ENCODE measurements around the gene NQO2.
"Not testable (repeated sequence)": the region's sequence is repeated elsewhere in the genome, so short reads cannot be mapped to it uniquely, and the experiment has no call there.

The NQO2 gene

GRCh38 chr6:2970034-2970685 is 29.5 kb upstream of the NQO2 start:
- DNase-seq (ENCODE audit: low read depth), result no peak

GRCh38 chr6:2970753-2971419 is 28.8 kb upstream of the NQO2 start:
- peak; percentile 38 for DNase-seq (ENCODE audit: low read depth)

GRCh38 chr6:2971420-2972218 is 28.1 kb upstream of the NQO2 start, which contains the start of gene SERPINB6:
TSS of gene SERPINB6 (minus strand) at chr6:2971567. CDS start at chr6:2959332, 12,235 bp downstream.
- DNase-seq (ENCODE audit: low read depth), result no peak

- DNase-seq (ENCODE audit: low read depth), result not testable (repeated sequence)
These were observed 27.5 kb upstream of the NQO2 start for GRCh38 chr6:2972219-2972487.

- not testable (repeated sequence) for DNase-seq (ENCODE audit: low read depth)
These were observed 27.0 kb upstream of the NQO2 start for GRCh38 chr6:2972685-2973084.

- DNase-seq (ENCODE audit: low read depth), result not testable (repeated sequence)
These were observed 26.5 kb upstream of the NQO2 start for GRCh38 chr6:2973180-2973579.

GRCh38 chr6:2973676-2974075 is 26.0 kb upstream of the NQO2 start:
- no peak for DNase-seq (ENCODE audit: low read depth)

GRCh38 chr6:2976060-2976459 is 23.6 kb upstream of the NQO2 start:
- no peak for DNase-seq (ENCODE audit: low read depth)

GRCh38 chr6:2976571-2977085 is 23.1 kb upstream of the NQO2 start:
- DNase-seq (ENCODE audit: low read depth), result no peak

- no peak for DNase-seq (ENCODE audit: low read depth)
These were observed 22.4 kb upstream of the NQO2 start for GRCh38 chr6:2977290-2977689.

GRCh38 chr6:2977799-2978590 is 21.7 kb upstream of the NQO2 start:
- DNase-seq (ENCODE audit: low read depth), result no peak

- DNase-seq (ENCODE audit: low read depth), result no peak
These were observed 20.8 kb upstream of the NQO2 start for GRCh38 chr6:2978923-2979322.

- DNase-seq (ENCODE audit: low read depth), result no peak
These were observed 19.8 kb upstream of the NQO2 start for GRCh38 chr6:2979819-2980464.

- DNase-seq (ENCODE audit: low read depth), result no peak
These were observed 19.2 kb upstream of the NQO2 start for GRCh38 chr6:2980465-2980855.

GRCh38 chr6:2982426-2983117 is 17.1 kb upstream of the NQO2 start:
- DNase-seq (ENCODE audit: low read depth), result no peak

GRCh38 chr6:2984738-2985406 is 14.8 kb upstream of the NQO2 start:
- no peak for DNase-seq (ENCODE audit: low read depth)

- DNase-seq (ENCODE audit: low read depth), result no peak
These were observed 12.9 kb upstream of the NQO2 start for GRCh38 chr6:2986722-2987221.

GRCh38 chr6:2988094-2988425 is 11.6 kb upstream of the NQO2 start:
- DNase-seq (ENCODE audit: low read depth), result no peak

GRCh38 chr6:2988426-2989331 is 11.0 kb upstream of the NQO2 start:
- DNase-seq (ENCODE audit: low read depth), result peak; percentile 68

Measured in activated T-cell treated with anti-CD3 and anti-CD28 coated beads for 24 hours (primary cell).